Thymus (tissue), 14 donors: ENCODE measurements around the gene ZNF546. TPM values are rescaled to one million over a fixed set of nuclear protein-coding genes. Genes with fewer than 3 reads are reported as not detected.
"Not testable (repeated sequence)": the region's sequence is repeated elsewhere in the genome, so short reads cannot be mapped to it uniquely, and the experiment has no call there.

ENCODE experiments used
- DNase-seq, 9 donors: peaks; one replicate each; pipeline ENCODE4 v3.0.0-alpha.2; 2013; ENCODE audit warnings: low spot score in 9 of 9, low read depth in 6 of 9, missing footprints in 1 of 9
- H3K27ac ChIP-seq, 2 donors: one replicate each; pipeline ENCODE4 v1.5.1; 2013; ENCODE audit warnings: control low read depth in 1 of 2, low read depth in 1 of 2, low read length in 1 of 2, mild to moderate bottlenecking in 1 of 2, moderate library complexity in 1 of 2
- H3K27me3 ChIP-seq, 2 donors: one replicate each; pipeline ENCODE4 v1.5.1; 2013; ENCODE audit warnings: low read length in 1 of 2; ENCODE audit not compliant: control insufficient read depth in 2 of 2, insufficient read depth in 1 of 2
- H3K36me3 ChIP-seq, 2 donors: one replicate each; pipeline ENCODE4 v1.5.1; 2013; ENCODE audit warnings: low read length in 1 of 2, mild to moderate bottlenecking in 1 of 2, moderate library complexity in 1 of 2; ENCODE audit not compliant: control insufficient read depth in 2 of 2, insufficient read depth in 2 of 2
- H3K4me1 ChIP-seq, 2 donors: one replicate each; pipeline ENCODE4 v1.5.1; 2013; ENCODE audit warnings: low read length in 2 of 2; ENCODE audit not compliant: control insufficient read depth in 2 of 2, insufficient read depth in 2 of 2
- H3K4me3 ChIP-seq, 2 donors: one replicate each; pipeline ENCODE4 v1.5.1; 2013; ENCODE audit warnings: low read length in 2 of 2, control low read depth in 1 of 2, mild to moderate bottlenecking in 1 of 2
- H3K9me3 ChIP-seq, 2 donors: one replicate each; pipeline ENCODE4 v1.5.1; 2013; ENCODE audit warnings: low read length in 1 of 2, mild to moderate bottlenecking in 1 of 2; ENCODE audit not compliant: control insufficient read depth in 2 of 2, insufficient read depth in 1 of 2
- WGBS: extraction: QIAGEN DNeasy Blood & Tissue Kit; methylation state at CpG from one replicate; pipeline ENCODE4 v1.1.7; 2013; 5-methylcytosine and 5-hydroxymethylcytosine counted together
- long read RNA-seq, 10 donors: transcript quantifications; one replicate each; lab custom pipeline, GENCODE V29; 2026
- polyA plus RNA-seq: library from polyadenylated mRNA; stranded (reverse); fragments of 200-250 nt; gene quantifications from one replicate; pipeline ENCODE4 v1.2.3, GENCODE V29; 2013
- total RNA-seq: library from RNA; stranded (reverse); fragments of 120-200 nt; gene quantifications from one replicate; pipeline ENCODE4 v1.2.4, GENCODE V29; 2013
- donor health status: healthy.

Gene ZNF546
- total RNA-seq (4.3 TPM), polyA plus RNA-seq (2.9 TPM)
- long read RNA-seq, donor 1: 0 reads
- long read RNA-seq, donor 2: 0 reads
- long read RNA-seq, donor 3, partial matches to known transcripts: 11 of 11 reads
- long read RNA-seq, donor 3, other reads (novel, unspliced or antisense): 0 of 11 reads
- long read RNA-seq, donor 4, partial matches to known transcripts: 0 of 1 reads
- long read RNA-seq, donor 4, other reads (novel, unspliced or antisense): 0 of 1 reads
- long read RNA-seq, donor 5, partial matches to known transcripts: 0 of 2 reads
- long read RNA-seq, donor 5, other reads (novel, unspliced or antisense): 0 of 2 reads
- long read RNA-seq, donor 6: 0 reads
- long read RNA-seq, donor 7, partial matches to known transcripts: 0 of 1 reads
- long read RNA-seq, donor 7, other reads (novel, unspliced or antisense): 0 of 1 reads
- long read RNA-seq, donor 8, partial matches to known transcripts: 0 of 1 reads
- long read RNA-seq, donor 8, other reads (novel, unspliced or antisense): 0 of 1 reads
- long read RNA-seq, donor 9: 0 reads
- long read RNA-seq, donor 10: 0 reads

GRCh38 chr19:39996811-39997637 is at the start of gene ZNF546:
Gene ZNF546 (plus strand): TSS chr19:39997060. CDS start chr19:39998327, 1,267 bp downstream.
- H3K4me1 ChIP-seq: peaks cover 3 to 13% of the 10 kb centered on the region in 2 donors
- H3K27me3 ChIP-seq: no peaks in the 10 kb centered on the region
- 5% methylated on average over 53 of the region's 53 CpGs for WGBS
- H3K27ac ChIP-seq: peak within 1 kb of the TSS; percentile 78 to 93
- peak; percentile 83 to 97 (median 91) for DNase-seq
- H3K9me3 ChIP-seq: peaks cover 3 to 8% of the 10 kb centered on the region in 2 donors
- no peaks in the 10 kb centered on the region for H3K36me3 ChIP-seq
- peak within 1 kb of the TSS; percentile 83 to 89 for H3K4me3 ChIP-seq

GRCh38 chr19:39949026-39949747 is 47.7 kb upstream of the ZNF546 start:
- Histone ChIP-seq H3K9me3 (no peaks in the 10 kb centered on the region), H3K27me3 (no peaks in the 10 kb centered on the region), H3K36me3 (no peaks in the 10 kb centered on the region), H3K27ac (no peak overlapping the region), H3K4me3 (no peak overlapping the region), H3K4me1 (peaks cover 16 to 34% of the 10 kb centered on the region in 2 donors)
- DNase-seq: no peak
- WGBS: 95% methylated on average over 2 of the region's 2 CpGs

- Histone ChIP-seq H3K36me3 (no peaks in the 10 kb centered on the region), H3K27me3 (no peaks in the 10 kb centered on the region), H3K9me3 (no peaks in the 10 kb centered on the region), H3K4me1 (peaks cover 16 to 40% of the 10 kb centered on the region in 2 donors), H3K27ac (peak overlapping the region in 1 of 2 donors; percentile 59), H3K4me3 (no peak overlapping the region)
- WGBS: 96% methylated on average over 2 of the region's 2 CpGs
- no peak for DNase-seq
Measured at GRCh38 chr19:39951065-39951650, 45.7 kb upstream of the ZNF546 start.

- 88% methylated on average over 3 of the region's 3 CpGs for WGBS
- H3K4me3 ChIP-seq: no peak overlapping the region
- H3K27me3 ChIP-seq: no peaks in the 10 kb centered on the region
- no peaks in the 10 kb centered on the region for H3K36me3 ChIP-seq
- no peak for DNase-seq
- peak overlapping the region in 1 of 2 donors; percentile 94 for H3K27ac ChIP-seq
- H3K4me1 ChIP-seq: peaks cover 16 to 40% of the 10 kb centered on the region in 2 donors
- H3K9me3 ChIP-seq: no peaks in the 10 kb centered on the region
Measured at GRCh38 chr19:39951686-39952085, 45.2 kb upstream of the ZNF546 start.

- no peak for DNase-seq
- peak overlapping the region; percentile 38 to 94 for H3K27ac ChIP-seq
- H3K4me1 ChIP-seq: peaks cover 16 to 40% of the 10 kb centered on the region in 2 donors
- 64% methylated on average over 7 of the region's 7 CpGs for WGBS
- no peaks in the 10 kb centered on the region for H3K27me3 ChIP-seq
- H3K36me3 ChIP-seq: no peaks in the 10 kb centered on the region
- H3K4me3 ChIP-seq: no peak overlapping the region
- no peaks in the 10 kb centered on the region for H3K9me3 ChIP-seq
Measured at GRCh38 chr19:39953915-39954314, 42.9 kb upstream of the ZNF546 start.

GRCh38 chr19:39957886-39958285 is 39.0 kb upstream of the ZNF546 start:
- not testable (repeated sequence) for H3K36me3 ChIP-seq, H3K9me3 ChIP-seq, H3K27ac ChIP-seq, H3K27me3 ChIP-seq, H3K4me3 ChIP-seq, DNase-seq
- peaks cover 11 to 26% of the 10 kb centered on the region in 2 donors for H3K4me1 ChIP-seq
- 81% methylated on average over 5 of the region's 5 CpGs for WGBS

GRCh38 chr19:39958942-39959341 is 37.9 kb upstream of the ZNF546 start:
- H3K4me1 ChIP-seq: peaks cover 2 to 16% of the 10 kb centered on the region in 2 donors
- not testable (repeated sequence) for H3K27me3 ChIP-seq, H3K9me3 ChIP-seq, H3K27ac ChIP-seq, H3K36me3 ChIP-seq, DNase-seq, H3K4me3 ChIP-seq
- WGBS: 81% methylated on average over 3 of the region's 3 CpGs

GRCh38 chr19:39959407-39959806 is 37.5 kb upstream of the ZNF546 start:
- H3K27me3 ChIP-seq, H3K9me3 ChIP-seq, DNase-seq, H3K36me3 ChIP-seq, H3K27ac ChIP-seq, H3K4me3 ChIP-seq: not testable (repeated sequence)
- 43% methylated on average over 9 of the region's 13 CpGs for WGBS
- H3K4me1 ChIP-seq: peaks cover 0 to 14% of the 10 kb centered on the region in 2 donors
